HEK293 (cell line): ENCODE results near the gene FOXF2.
A peak's percentile ranks its signal among the peaks of the same experiment; 100 is the strongest.

Experiments
- CTCF ChIA-PET: fragments of 350-600 bp; formaldehyde crosslinking; extraction: SDS; loops from one replicate; lab custom pipeline; 2021; ENCODE audit warnings: antibody characterized with exemption; lab: Yijun Ruan, JAX
- POLR2A ChIA-PET: fragments of 300-600 bp; formaldehyde crosslinking; extraction: SDS; loops from one replicate; lab custom pipeline; 2020; ENCODE audit warnings: antibody characterized with exemption, inconsistent platforms; lab: Yijun Ruan, JAX
- H3K27ac ChIP-seq: fragments of 200-500 bp; sonication (Bioruptor generic); 2 replicates; pipeline ENCODE4 v1.5.1; 2014; ENCODE audit warnings: low read depth, low read length, control low read depth, inconsistent platforms; ENCODE audit errors: extremely low read depth
- H3K36me3 ChIP-seq, 2 experiments: fragments of 200-500 bp in 1 of 2; sonication (Bioruptor generic) in 1 of 2; 1 replicate in 1 of 2; 2 replicates in 1 of 2; pipeline ENCODE4 v1.5.1; 2014 to 2017; ENCODE audit warnings: inconsistent platforms in 2 of 2, low read length in 2 of 2; ENCODE audit not compliant: control insufficient read depth in 2 of 2, insufficient read depth in 1 of 2
- H3K4me1 ChIP-seq: fragments of 200-500 bp; sonication (Bioruptor generic); 2 replicates; pipeline ENCODE4 v1.5.1; 2014; ENCODE audit warnings: mild to moderate bottlenecking, low read length, inconsistent platforms; ENCODE audit not compliant: control insufficient read depth, insufficient read depth
- H3K4me3 ChIP-seq: 2 replicates; pipeline ENCODE4 v1.5.1; 2011; ENCODE audit warnings: low read depth, mild to moderate bottlenecking, control low read depth, low read length, moderate library complexity
- H3K9me3 ChIP-seq: fragments of 200-500 bp; sonication (Bioruptor generic); 2 replicates; pipeline ENCODE4 v1.5.1; 2014; ENCODE audit warnings: low read depth, low read length, inconsistent platforms; ENCODE audit not compliant: control insufficient read depth, insufficient read depth
- KLF8 ChIP-seq: fragments of 450-650 bp; formaldehyde crosslinking; IDR thresholded peaks from 2 replicates; pipeline ENCODE4 v1.5.1; 2016; ENCODE audit warnings: missing biosample characterization, missing genetic modification characterization
- MZF1 ChIP-seq: fragments of 450-650 bp; formaldehyde crosslinking; IDR thresholded peaks from 2 replicates; pipeline ENCODE4 v1.5.1; 2017; ENCODE audit warnings: missing biosample characterization, missing genetic modification characterization, borderline replicate concordance
- REPIN1 ChIP-seq: fragments of 450-650 bp; formaldehyde crosslinking; IDR thresholded peaks from 2 replicates; pipeline ENCODE4 v1.5.1; 2017; ENCODE audit warnings: missing biosample characterization, missing genetic modification characterization, low read depth
- SP2 ChIP-seq: fragments of 450-650 bp; formaldehyde crosslinking; IDR thresholded peaks from 2 replicates; pipeline ENCODE4 v1.5.1; 2016; ENCODE audit warnings: missing biosample characterization, missing genetic modification characterization
- ZEB2 ChIP-seq: fragments of 450-650 bp; formaldehyde crosslinking; IDR thresholded peaks from 2 replicates; pipeline ENCODE4 v1.5.1; 2016; ENCODE audit warnings: missing biosample characterization, missing genetic modification characterization
- ZNF140 ChIP-seq: fragments of 450-650 bp; formaldehyde crosslinking; IDR thresholded peaks from 2 replicates; pipeline ENCODE4 v1.5.1; 2016; ENCODE audit warnings: missing biosample characterization, missing genetic modification characterization
- ZNF16 ChIP-seq: fragments of 450-650 bp; formaldehyde crosslinking; IDR thresholded peaks from 2 replicates; pipeline ENCODE4 v1.5.1; 2016; ENCODE audit warnings: low read depth, missing biosample characterization, missing genetic modification characterization
- ZNF23 ChIP-seq: fragments of 450-650 bp; formaldehyde crosslinking; IDR thresholded peaks from 2 replicates; pipeline ENCODE4 v1.5.1; 2016; ENCODE audit warnings: missing biosample characterization, missing genetic modification characterization, borderline replicate concordance
- ZNF239 ChIP-seq: fragments of 450-650 bp; formaldehyde crosslinking; IDR thresholded peaks from 2 replicates; pipeline ENCODE4 v1.5.1; 2016; ENCODE audit warnings: missing biosample characterization, missing genetic modification characterization
- ZNF341 ChIP-seq: fragments of 450-650 bp; formaldehyde crosslinking; IDR thresholded peaks from 2 replicates; pipeline ENCODE4; 2016; ENCODE audit warnings: low read depth, missing biosample characterization, missing genetic modification characterization
- ZNF416 ChIP-seq: fragments of 450-650 bp; formaldehyde crosslinking; IDR thresholded peaks from 2 replicates; pipeline ENCODE4 v1.5.1; 2016; ENCODE audit warnings: missing biosample characterization, missing genetic modification characterization
- ZNF423 ChIP-seq: fragments of 450-650 bp; formaldehyde crosslinking; IDR thresholded peaks from 2 replicates; pipeline ENCODE4 v1.5.1; 2016; ENCODE audit warnings: missing biosample characterization, missing genetic modification characterization
- ZNF521 ChIP-seq: fragments of 450-650 bp; formaldehyde crosslinking; IDR thresholded peaks from 2 replicates; pipeline ENCODE4 v1.5.1; 2017; ENCODE audit warnings: missing biosample characterization, mild to moderate bottlenecking, missing genetic modification characterization
- ZNF558 ChIP-seq: fragments of 450-650 bp; formaldehyde crosslinking; IDR thresholded peaks from 2 replicates; pipeline ENCODE4 v1.5.1; 2016; ENCODE audit warnings: missing biosample characterization, missing genetic modification characterization
- ZNF624 ChIP-seq: fragments of 450-650 bp; formaldehyde crosslinking; IDR thresholded peaks from 2 replicates; pipeline ENCODE4 v1.5.1; 2017; ENCODE audit warnings: missing biosample characterization, missing genetic modification characterization
- ZNF670 ChIP-seq: fragments of 450-650 bp; formaldehyde crosslinking; IDR thresholded peaks from 2 replicates; pipeline ENCODE4 v1.5.1; 2016; ENCODE audit warnings: missing biosample characterization, missing genetic modification characterization, low read depth
- ZSCAN16 ChIP-seq: fragments of 450-650 bp; formaldehyde crosslinking; IDR thresholded peaks from 2 replicates; pipeline ENCODE4 v1.5.1; 2016; ENCODE audit warnings: missing biosample characterization, missing genetic modification characterization
- ZSCAN30 ChIP-seq: fragments of 450-650 bp; IDR thresholded peaks from 2 replicates; pipeline ENCODE4 v1.5.1; 2018; ENCODE audit warnings: missing biosample characterization, mild to moderate bottlenecking, missing genetic modification characterization, moderate library complexity
- TF ChIP-seq, protein P1 (sequence below): fragments of 450-650 bp; formaldehyde crosslinking; IDR thresholded peaks from 2 replicates; pipeline ENCODE4 v1.5.1; 2017; ENCODE audit warnings: missing biosample characterization, missing genetic modification characterization
- TF ChIP-seq, protein P2 (sequence below): fragments of 450-650 bp; formaldehyde crosslinking; IDR thresholded peaks from 2 replicates; pipeline ENCODE4 v1.5.1; 2016; ENCODE audit warnings: missing biosample characterization, missing genetic modification characterization
- TF ChIP-seq, protein P3 (sequence below): fragments of 450-650 bp; formaldehyde crosslinking; IDR thresholded peaks from 2 replicates; pipeline ENCODE4 v1.5.1; 2017; ENCODE audit warnings: missing biosample characterization, missing genetic modification characterization
- TF ChIP-seq, protein P4 (sequence below): fragments of 450-650 bp; formaldehyde crosslinking; IDR thresholded peaks from 2 replicates; pipeline ENCODE4 v1.5.1; 2017; ENCODE audit warnings: missing biosample characterization, missing genetic modification characterization
- TF ChIP-seq, protein P5 (sequence below): fragments of 450-650 bp; formaldehyde crosslinking; IDR thresholded peaks from 2 replicates; pipeline ENCODE4 v1.5.1; 2016; ENCODE audit warnings: missing biosample characterization, missing genetic modification characterization

The FOXF2 gene

DNA sequence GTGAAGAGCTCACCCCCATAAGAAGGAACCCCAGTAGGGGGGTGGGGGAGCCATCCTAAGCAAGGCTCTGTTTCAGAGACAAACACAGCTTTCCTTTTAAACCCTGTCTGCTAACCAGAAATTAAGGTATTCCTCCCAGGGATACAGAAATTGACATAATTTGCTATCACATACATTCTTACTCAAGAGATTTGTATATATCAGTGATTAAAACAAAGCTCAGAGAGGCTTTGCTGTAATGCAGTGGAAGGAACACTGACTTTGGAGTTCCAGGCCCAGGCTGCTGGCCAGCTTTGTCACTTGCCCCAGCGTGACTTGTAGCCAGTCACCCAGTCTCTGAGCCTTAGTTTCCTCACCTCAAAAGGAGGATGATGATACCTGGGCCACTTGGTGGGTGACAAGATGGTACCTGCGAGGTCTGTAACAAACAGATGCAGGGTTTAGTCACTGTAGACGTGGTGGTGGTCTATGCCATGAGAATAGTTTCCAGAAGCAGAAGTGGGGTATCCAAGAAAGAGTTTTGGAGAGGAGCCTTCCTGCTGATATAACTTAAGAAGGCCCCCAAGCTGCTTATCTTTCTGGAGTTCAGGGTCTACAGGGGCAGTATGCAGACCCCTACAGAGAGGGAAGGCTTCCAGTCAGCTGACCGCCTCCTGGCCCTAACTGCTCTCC, 3.2 kb upstream of the FOXF2 start (continued):
- no peak for TF ChIP-seq ZNF670 (tag by site-specific recombination)
- no peak for TF ChIP-seq ZNF140 (tag by site-specific recombination)
- TF ChIP-seq ZNF16 (tag by site-specific recombination): no peak
- TF ChIP-seq ZNF23 (tag by site-specific recombination): no peak
- TF ChIP-seq KLF8: no peak
- TF ChIP-seq ZSCAN30: no peak
- TF ChIP-seq, all 188 proteins: peak for 0

DNA sequence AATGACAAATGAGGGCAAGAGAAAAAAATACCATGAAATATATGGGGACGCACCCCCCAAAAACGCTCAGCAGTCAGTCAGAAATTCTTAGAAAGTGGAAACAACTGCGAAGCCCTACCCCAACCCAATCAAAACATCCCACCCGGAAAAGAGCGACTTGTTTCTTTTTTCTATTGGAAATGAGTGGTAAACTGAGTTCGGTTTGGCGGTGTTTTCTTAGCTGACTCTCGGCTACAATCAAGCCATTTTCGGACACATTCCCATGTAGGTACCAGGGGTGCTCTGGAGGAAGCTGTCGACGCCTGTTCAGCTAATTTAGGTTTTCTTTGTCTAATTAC, 1.9 kb upstream of the FOXF2 start:
- H3K4me3 ChIP-seq: no peak overlapping the region
- H3K36me3 ChIP-seq: peaks cover 0 to 3% of the 10 kb centered on the region in 2 experiments; a peak in 2 of 3 replicates
- ChIA-PET POLR2A (interaction anchor here (0.9 kb wide), 1 partner anchor 10 kb away, joined by 3 read pairs; no protein-coding TSS in a partner anchor), CTCF (interaction anchor here (0.6 to 3.4 kb wide), 6 partner anchors 9 to 475 kb away, joined by 3 to 24 read pairs (median 6); no protein-coding TSS in a partner anchor)
- H3K27ac ChIP-seq: no peak overlapping the region; the same call in 1 of the 2 replicates
- no peaks in the 10 kb centered on the region for H3K9me3 ChIP-seq
- H3K4me1 ChIP-seq: peaks cover 18% of the 10 kb centered on the region
- TF ChIP-seq, protein P1, sequence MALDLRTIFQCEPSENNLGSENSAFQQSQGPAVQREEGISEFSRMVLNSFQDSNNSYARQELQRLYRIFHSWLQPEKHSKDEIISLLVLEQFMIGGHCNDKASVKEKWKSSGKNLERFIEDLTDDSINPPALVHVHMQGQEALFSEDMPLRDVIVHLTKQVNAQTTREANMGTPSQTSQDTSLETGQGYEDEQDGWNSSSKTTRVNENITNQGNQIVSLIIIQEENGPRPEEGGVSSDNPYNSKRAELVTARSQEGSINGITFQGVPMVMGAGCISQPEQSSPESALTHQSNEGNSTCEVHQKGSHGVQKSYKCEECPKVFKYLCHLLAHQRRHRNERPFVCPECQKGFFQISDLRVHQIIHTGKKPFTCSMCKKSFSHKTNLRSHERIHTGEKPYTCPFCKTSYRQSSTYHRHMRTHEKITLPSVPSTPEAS (tag by site-specific recombination): 0 out of 2 replicates have a peak, but pooled peaks have one; percentile 0
- no peak for TF ChIP-seq ZNF239 (tag by site-specific recombination)
- no peak for TF ChIP-seq ZNF416 (tag by site-specific recombination)

DNA sequence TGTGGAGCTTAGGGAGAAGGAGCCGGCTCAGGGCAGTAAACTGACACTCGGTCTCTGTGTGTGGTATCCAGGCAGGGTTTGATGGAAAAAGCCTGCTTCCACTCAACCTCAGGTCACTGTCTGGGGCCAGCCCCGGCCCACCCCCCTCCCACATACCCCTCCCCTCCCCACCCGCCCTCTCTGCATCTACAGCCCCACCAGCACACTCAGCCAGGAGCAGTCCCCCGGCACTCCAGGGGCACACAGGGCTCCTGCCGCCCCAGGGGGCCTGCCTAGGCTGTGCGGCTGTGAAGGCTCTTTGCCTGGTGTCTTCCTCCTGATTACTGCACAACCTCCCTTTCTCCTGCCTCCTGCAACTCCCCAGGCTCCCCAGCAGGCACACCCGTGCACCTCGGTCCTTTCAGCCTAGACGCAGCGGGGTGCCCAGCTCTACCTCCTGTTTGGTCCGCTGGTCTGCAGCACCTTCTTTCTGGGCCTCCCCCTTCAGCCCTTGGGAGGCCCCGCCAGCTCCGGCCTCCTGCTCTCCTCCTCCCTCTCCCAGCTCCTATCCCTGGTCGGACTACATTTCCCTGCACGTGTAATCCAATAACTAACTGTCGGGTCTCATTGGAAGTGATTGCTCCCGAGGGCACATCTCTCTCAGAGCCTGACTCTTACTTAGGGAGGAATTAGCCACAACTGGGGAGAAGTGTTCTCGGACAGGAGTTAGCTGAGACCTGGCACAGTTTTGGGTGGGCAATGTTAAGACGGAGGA, 1.3 kb upstream of the FOXF2 start:
- Histone ChIP-seq H3K36me3 (peaks cover 0 to 9% of the 10 kb centered on the region in 2 experiments; a peak in 2 of 3 replicates), H3K4me1 (peaks cover 18% of the 10 kb centered on the region), H3K9me3 (no peaks in the 10 kb centered on the region), H3K4me3 (no peak overlapping the region), H3K27ac (peak overlapping the region; percentile 67)
- ChIA-PET POLR2A (interaction anchor here (0.9 kb wide), 1 partner anchor 9 kb away, joined by 3 read pairs; no protein-coding TSS in a partner anchor), CTCF (interaction anchor here (0.6 to 3.4 kb wide), 5 partner anchors 9 to 1055 kb away, joined by 3 to 24 read pairs (median 6); no protein-coding TSS in a partner anchor)
- no peak for TF ChIP-seq ZNF521 (tag by site-specific recombination)
- TF ChIP-seq SP2 (tag by site-specific recombination): peak; percentile 60
- TF ChIP-seq ZSCAN16 (tag by site-specific recombination): no peak
- TF ChIP-seq, protein P2, sequence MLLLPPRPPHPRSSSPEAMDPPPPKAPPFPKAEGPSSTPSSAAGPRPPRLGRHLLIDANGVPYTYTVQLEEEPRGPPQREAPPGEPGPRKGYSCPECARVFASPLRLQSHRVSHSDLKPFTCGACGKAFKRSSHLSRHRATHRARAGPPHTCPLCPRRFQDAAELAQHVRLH: no peak
- no peak for TF ChIP-seq ZNF558
- TF ChIP-seq MZF1 (tag by site-specific recombination): no peak
- TF ChIP-seq ZNF16 (tag by site-specific recombination): no peak
- TF ChIP-seq, protein P3, sequence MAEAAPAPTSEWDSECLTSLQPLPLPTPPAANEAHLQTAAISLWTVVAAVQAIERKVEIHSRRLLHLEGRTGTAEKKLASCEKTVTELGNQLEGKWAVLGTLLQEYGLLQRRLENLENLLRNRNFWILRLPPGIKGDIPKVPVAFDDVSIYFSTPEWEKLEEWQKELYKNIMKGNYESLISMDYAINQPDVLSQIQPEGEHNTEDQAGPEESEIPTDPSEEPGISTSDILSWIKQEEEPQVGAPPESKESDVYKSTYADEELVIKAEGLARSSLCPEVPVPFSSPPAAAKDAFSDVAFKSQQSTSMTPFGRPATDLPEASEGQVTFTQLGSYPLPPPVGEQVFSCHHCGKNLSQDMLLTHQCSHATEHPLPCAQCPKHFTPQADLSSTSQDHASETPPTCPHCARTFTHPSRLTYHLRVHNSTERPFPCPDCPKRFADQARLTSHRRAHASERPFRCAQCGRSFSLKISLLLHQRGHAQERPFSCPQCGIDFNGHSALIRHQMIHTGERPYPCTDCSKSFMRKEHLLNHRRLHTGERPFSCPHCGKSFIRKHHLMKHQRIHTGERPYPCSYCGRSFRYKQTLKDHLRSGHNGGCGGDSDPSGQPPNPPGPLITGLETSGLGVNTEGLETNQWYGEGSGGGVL (tag by site-specific recombination): peak; percentile 62; the same call in 1 of the 2 replicates
- no peak for TF ChIP-seq ZNF624
- TF ChIP-seq, protein P4, sequence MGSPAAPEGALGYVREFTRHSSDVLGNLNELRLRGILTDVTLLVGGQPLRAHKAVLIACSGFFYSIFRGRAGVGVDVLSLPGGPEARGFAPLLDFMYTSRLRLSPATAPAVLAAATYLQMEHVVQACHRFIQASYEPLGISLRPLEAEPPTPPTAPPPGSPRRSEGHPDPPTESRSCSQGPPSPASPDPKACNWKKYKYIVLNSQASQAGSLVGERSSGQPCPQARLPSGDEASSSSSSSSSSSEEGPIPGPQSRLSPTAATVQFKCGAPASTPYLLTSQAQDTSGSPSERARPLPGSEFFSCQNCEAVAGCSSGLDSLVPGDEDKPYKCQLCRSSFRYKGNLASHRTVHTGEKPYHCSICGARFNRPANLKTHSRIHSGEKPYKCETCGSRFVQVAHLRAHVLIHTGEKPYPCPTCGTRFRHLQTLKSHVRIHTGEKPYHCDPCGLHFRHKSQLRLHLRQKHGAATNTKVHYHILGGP: no peak
- no peak for TF ChIP-seq REPIN1 (tag by site-specific recombination)
- peak; percentile 78 for TF ChIP-seq ZNF341 (tag by site-specific recombination)
- TF ChIP-seq ZNF423 (tag by site-specific recombination): peak; percentile 98
- no peak for TF ChIP-seq ZEB2
- TF ChIP-seq, protein P5, sequence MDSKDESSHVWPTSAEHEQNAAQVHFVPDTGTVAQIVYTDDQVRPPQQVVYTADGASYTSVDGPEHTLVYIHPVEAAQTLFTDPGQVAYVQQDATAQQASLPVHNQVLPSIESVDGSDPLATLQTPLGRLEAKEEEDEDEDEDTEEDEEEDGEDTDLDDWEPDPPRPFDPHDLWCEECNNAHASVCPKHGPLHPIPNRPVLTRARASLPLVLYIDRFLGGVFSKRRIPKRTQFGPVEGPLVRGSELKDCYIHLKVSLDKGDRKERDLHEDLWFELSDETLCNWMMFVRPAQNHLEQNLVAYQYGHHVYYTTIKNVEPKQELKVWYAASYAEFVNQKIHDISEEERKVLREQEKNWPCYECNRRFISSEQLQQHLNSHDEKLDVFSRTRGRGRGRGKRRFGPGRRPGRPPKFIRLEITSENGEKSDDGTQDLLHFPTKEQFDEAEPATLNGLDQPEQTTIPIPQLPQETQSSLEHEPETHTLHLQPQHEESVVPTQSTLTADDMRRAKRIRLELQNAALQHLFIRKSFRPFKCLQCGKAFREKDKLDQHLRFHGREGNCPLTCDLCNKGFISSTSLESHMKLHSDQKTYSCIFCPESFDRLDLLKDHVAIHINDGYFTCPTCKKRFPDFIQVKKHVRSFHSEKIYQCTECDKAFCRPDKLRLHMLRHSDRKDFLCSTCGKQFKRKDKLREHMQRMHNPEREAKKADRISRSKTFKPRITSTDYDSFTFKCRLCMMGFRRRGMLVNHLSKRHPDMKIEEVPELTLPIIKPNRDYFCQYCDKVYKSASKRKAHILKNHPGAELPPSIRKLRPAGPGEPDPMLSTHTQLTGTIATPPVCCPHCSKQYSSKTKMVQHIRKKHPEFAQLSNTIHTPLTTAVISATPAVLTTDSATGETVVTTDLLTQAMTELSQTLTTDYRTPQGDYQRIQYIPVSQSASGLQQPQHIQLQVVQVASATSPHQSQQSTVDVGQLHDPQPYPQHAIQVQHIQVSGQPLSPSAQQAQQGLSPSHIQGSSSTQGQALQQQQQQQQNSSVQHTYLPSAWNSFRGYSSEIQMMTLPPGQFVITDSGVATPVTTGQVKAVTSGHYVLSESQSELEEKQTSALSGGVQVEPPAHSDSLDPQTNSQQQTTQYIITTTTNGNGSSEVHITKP: peak; percentile 73
